Motor neuron (in vitro differentiated cells): ENCODE measurements around the gene DPH2. TPM values are rescaled to one million over a fixed set of nuclear protein-coding genes. Genes with fewer than 3 reads are reported as not detected.

Experiments used
- ATAC-seq, 8 experiments: fragments of 200-7000 bp; cut with Tn5 transposase; replicated peaks in 6 of 8; 2 replicates each; pipeline ENCODE4 v1.8.0; 2021; ENCODE audit warnings: mild to moderate bottlenecking in 8 of 8, moderate library complexity in 8 of 8
- H3K27ac ChIP-seq, 2 donors: fragments of 250-450 bp; sonication (Bioruptor Pico); 2 replicates each; pipeline ENCODE4 v1.9.0; 2021; ENCODE audit warnings: antibody characterized with exemption in 2 of 2, mild to moderate bottlenecking in 2 of 2, moderate library complexity in 1 of 2
- H3K4me1 ChIP-seq, 2 donors: fragments of 250-450 bp; sonication (Bioruptor Pico); replicated peaks in 1 of 2; 2 replicates each; pipeline ENCODE4 v1.6.1; 2021; ENCODE audit warnings: antibody characterized with exemption in 2 of 2, mild to moderate bottlenecking in 2 of 2, moderate library complexity in 1 of 2
- H3K4me3 ChIP-seq, 5 donors: fragments of 250-450 bp; sonication (Bioruptor Pico); 2 replicates each; pipeline ENCODE4 v1.9.0; 2021; ENCODE audit warnings: antibody characterized with exemption in 5 of 5, mild to moderate bottlenecking in 5 of 5, moderate library complexity in 4 of 5
- WGBS, 10 experiments: fragments of 450-650 bp; shearing (Covaris generic); methylation state at CpG; one replicate each; pipeline ENCODE4 v1.0.0; 2022; 5-methylcytosine and 5-hydroxymethylcytosine counted together
- in situ Hi-C, 9 experiments: fragments of 400-800 bp; cut with MboI; loops; one replicate each; pipeline ENCODE4 v1.15.0; 2021; ENCODE audit warnings: low sequenced_read_pairs in 9 of 9, low pct_unique_long_range_greater_than_20kb in 2 of 9; ENCODE audit not compliant: unreplicated experiment in 9 of 9
- total RNA-seq, 8 experiments: library from RNA; unstranded; fragments of 300-600 nt; gene quantifications; 2 replicates each; pipeline versions ENCODE4 v1.2.3 to v1.2.4, GENCODE V29; 2022

Gene DPH2
- total RNA-seq, 8 experiments from 2014 or later = 18.8 to 45.2 (median 36.7) TPM

DNA sequence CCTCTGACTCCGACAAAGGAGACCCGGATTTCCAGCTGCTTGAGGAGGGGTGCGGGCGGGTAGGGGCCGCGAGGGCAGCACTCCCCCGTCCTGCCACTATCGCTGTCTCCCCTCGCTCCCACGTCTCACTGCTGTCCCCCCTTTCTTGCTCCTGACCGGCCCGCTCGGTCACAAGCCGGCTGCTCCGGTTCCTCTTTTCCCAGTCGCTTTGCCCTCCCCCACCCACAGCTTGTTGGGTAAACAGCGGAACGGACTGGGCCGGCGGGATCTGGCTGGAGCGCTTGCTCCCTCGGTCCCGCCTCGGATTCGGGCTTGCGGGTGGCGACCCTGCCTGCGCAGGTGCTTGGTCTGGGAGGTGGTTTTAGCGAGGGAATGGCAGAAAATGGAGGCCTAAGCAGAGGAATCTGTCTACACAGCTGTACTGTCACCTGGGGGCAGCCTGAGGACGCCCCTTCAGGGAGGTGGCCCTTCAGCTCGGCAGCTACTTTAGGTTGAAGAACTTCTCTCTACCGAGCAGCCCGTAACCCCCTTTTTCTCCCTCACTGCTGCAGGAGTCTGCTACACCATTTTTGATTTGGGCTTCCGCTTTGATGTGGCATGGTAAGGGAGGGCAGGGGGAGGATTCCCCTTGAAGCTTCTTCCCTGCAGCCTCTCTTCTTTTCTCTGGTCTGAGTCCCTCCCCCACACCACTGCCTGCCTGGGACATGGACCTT, 5.6 kb downstream of the DPH2 start:
- Histone ChIP-seq H3K4me1 (peaks cover 33 to 45% of the 10 kb centered on the region in 2 donors), H3K4me3 (peak overlapping the region; percentile 69 to 92 (median 78)), H3K27ac (peak overlapping the region; percentile 82 to 88)
- 0 to 17% (median 5%) methylated on average over 1 to 26 of the region's 34 CpGs; no CpG with 5 or more reads in 3 of the 10 experiments for WGBS, 10 experiments
- peak in 2 of 8 experiments; percentile 2 to 7 for ATAC-seq
- in situ Hi-C loops = no loop called here

DNA sequence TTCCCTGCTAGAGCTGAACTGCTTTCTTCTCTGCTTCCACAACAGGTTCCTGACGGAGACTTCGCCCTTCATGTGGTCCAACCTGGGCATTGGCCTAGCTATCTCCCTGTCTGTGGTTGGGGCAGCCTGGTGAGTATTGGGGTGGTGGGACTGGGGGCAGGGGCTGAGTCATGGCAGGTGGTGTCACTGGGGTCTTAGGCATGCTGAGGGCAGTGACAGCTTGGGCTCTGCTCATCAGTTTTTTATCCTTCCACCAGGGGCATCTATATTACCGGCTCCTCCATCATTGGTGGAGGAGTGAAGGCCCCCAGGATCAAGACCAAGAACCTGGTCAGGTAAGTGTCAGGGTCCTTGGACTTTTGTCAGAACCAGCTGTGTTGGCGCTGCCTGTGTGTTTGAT, 6.2 kb downstream of the DPH2 start:
- WGBS, 10 experiments = 80 to 100% (median 95%) methylated on average over 1 to 3 of the region's 4 CpGs; no CpG with 5 or more reads in 6 of the 10 experiments
- Histone ChIP-seq H3K4me1 (peaks cover 31 to 45% of the 10 kb centered on the region in 2 donors), H3K4me3 (peak overlapping the region; percentile 69 to 92 (median 78)), H3K27ac (no peak overlapping the region)
- no peak for ATAC-seq
- in situ Hi-C loops = no loop called here

DNA sequence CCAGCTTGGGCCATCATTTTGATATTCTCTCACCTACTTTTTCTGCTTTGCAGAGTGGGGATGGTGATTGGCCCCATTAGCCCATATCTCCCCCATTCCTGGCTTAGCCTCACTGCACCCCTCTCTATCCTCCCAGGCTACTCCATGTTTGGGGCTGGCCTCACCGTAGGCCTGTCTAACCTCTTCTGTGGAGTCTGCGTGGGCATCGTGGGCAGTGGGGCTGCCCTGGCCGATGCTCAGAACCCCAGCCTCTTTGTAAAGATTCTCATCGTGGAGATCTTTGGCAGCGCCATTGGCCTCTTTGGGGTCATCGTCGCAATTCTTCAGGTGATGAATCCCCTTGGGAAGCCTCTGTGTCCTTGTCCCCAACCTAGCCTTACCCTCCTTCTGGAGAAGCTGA, 7.1 kb downstream of the DPH2 start:
- no peak for ATAC-seq
- H3K4me1 ChIP-seq = peaks cover 31 to 44% of the 10 kb centered on the region in 2 donors
- peak overlapping the region in 2 of 5 donors; percentile 80 to 92 for H3K4me3 ChIP-seq
- in situ Hi-C loops = no loop called here
- WGBS, 10 experiments = 60 to 100% (median 96%) methylated on average over 1 to 8 of the region's 8 CpGs; no CpG with 5 or more reads in 4 of the 10 experiments
- no peak overlapping the region for H3K27ac ChIP-seq

DNA sequence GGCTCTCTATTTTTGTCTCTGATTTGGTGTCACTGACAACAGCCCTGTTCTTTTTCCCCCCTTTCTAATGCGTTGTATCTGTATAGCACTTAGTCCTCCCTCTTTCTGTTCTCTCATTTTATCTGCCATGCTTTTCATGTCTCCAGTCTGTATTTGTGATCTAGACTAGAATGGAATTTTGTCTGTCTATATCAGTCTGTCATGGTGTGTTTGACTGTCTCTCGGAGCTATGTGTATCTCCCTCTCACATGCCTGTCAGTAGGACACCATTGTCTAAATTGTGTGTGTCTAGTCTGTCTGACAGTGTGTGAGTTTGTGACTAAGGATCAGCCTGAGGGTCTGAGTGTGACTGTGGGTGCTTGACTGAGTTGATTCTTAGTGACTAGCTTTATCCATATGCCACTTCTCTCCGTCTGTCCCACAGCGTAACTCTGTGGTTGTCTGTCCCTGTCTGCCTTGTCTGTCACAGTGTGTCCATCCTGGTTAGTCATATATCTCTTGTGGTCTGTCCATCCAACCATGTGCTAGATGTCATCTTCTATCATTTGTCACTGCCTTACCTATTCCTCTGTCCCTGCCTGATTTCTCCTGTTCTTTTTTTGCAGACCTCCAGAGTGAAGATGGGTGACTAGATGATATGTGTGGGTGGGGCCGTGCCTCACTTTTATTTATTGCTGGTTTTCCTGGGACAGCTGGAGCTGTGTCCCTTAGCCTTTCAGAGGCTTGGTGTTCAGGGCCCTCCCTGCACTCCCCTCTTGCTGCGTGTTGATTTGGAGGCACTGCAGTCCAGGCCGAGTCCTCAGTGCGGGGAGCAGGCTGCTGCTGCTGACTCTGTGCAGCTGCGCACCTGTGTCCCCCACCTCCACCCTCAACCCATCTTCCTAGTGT, 7.8 kb downstream of the DPH2 start:
- Histone ChIP-seq H3K4me3 (peak overlapping the region in 2 of 5 donors; percentile 3 to 90), H3K4me1 (peaks cover 31 to 44% of the 10 kb centered on the region in 2 donors), H3K27ac (no peak overlapping the region)
- WGBS, 10 experiments = 75 to 100% (median 95%) methylated on average over 1 to 9 of the region's 9 CpGs; no CpG with 5 or more reads in 1 of the 10 experiments
- ATAC-seq = no peak
- in situ Hi-C loops = no loop called here

DNA sequence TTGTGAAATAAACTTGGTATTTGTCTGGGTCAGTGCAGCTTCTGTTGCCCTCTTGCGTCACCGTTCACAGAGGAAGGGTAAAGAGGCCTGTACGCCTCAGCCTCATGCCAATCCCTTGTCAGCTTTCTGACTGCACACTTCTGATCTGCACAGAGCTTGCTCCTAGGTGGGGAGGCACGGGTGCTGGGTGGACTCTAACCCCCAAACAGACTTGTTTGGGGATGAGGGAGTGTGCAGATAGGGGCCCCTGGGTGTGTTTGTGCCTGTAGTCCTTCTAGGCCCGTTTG, 8.4 kb downstream of the DPH2 start:
- ATAC-seq = no peak
- 0 to 86% (median 37%) methylated on average over 1 to 4 of the region's 5 CpGs; no CpG with 5 or more reads in 6 of the 10 experiments for WGBS, 10 experiments
- in situ Hi-C loops = no loop called here
- Histone ChIP-seq H3K27ac (peak overlapping the region in 1 of 2 donors; percentile 78), H3K4me1 (peaks cover 31 to 44% of the 10 kb centered on the region in 2 donors), H3K4me3 (peak overlapping the region; percentile 54 to 90 (median 76))

DNA sequence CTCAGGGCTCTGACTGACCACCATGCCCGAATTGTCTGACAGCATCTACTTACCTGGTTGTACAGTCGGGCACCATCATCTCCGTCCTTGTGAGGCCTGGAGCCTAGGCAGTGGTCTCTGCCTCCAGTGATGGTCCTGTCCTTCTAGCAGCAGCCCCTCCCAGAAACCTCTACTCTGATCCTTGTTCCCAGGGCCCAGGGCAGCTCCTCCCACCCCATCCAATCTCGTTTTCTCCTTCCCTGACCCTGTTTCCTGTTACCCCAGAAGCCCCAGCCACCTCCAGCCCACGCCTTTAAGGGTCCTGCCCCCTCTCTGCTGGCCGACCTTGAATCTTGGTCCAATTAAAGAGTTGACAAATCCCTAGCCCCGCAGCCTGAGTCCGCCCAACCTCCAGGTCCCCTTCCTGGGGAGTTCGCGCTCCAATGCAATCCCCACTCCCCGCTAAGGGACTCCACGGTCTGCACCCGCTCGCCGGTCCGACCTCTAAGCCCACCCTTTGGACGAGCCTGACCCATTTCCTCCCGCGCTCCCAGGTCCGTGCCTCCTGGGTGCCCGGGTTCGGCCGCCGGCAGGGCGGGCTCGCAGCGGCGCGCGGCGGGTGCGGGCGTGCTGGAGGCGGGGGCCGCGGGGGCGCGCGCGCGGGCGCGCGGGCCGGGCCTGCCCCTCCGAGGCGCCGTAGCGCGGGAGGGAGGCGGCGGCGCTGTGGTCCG, 8.9 kb downstream of the DPH2 start, which contains the start of gene B4GALT2:
TSS of gene B4GALT2 (plus strand) at position 660 of the 710 bp plus-strand sequence. CDS start 1,951 bp downstream, outside the sequence.
- H3K27ac ChIP-seq = peak within 1 kb of the TSS; percentile 66 to 78
- H3K4me1 ChIP-seq = peaks cover 31 to 44% of the 10 kb centered on the region in 2 donors
- peak within 1 kb of the TSS; percentile 54 to 90 (median 76) for H3K4me3 ChIP-seq
- peak; percentile 0 to 33 (median 16) for ATAC-seq
- in situ Hi-C loops = no loop called here
- WGBS, 10 experiments = 0 to 16% (median 0%) methylated on average over 1 to 8 of the region's 54 CpGs; no CpG with 5 or more reads in 5 of the 10 experiments

DNA sequence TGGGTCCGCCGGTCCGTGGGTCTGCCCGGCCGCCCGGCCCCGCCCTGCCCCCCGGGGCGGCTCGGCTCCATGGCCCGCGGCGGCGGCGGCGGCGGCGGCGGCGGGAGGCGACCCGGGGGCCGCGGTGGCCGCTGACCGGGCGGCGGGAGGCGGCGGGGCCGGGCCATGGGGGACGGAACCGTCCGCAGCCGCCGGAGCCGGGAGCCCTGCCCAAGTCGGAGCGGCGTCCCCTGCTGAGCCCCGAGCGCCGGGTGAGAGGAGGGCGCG, 9.4 kb downstream of the DPH2 start:
- H3K27ac ChIP-seq = peak overlapping the region; percentile 66 to 78
- in situ Hi-C loops = no loop called here
- peaks cover 27 to 42% of the 10 kb centered on the region in 2 donors for H3K4me1 ChIP-seq

DNA sequence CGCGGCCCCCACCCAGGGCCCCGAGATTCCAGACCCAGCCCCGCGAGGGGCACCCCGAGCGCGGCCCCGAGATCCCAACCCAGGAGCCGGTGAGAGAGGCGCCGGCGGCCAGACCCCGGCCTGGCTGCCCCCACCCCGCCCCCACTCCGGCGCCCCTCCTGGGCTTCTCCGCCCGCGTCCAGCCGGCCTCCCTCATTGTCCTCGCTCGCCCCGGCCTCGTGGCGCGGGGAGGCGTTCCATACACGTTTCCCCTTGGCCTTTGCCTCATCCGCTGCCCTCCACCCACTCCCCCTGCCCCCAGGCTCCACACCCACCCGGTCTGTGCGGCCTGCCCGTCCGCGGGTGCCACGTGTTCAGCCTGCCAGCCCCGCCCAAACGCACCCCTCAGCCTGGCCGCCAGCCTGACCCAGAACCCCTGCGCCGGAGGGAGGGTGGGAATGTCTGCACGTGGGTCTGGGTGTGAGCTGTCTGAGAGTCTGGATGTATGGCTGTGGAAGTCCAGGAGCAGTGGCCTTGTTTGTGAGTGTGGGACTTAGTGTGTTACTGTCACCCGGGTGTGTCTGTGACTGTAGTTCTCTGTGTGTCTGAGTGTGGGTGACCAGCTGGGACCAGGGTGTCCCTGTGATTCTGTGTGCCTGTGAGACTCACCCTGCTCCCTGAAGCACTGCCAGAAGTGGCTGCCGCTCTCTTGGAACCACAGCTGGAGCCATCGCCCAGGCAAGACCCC, 9.9 kb downstream of the DPH2 start:
- ATAC-seq = peak; percentile 31 to 69 (median 58)
- Histone ChIP-seq H3K4me3 (peak overlapping the region; percentile 54 to 90 (median 76)), H3K27ac (peak overlapping the region; percentile 66 to 78), H3K4me1 (peaks cover 27 to 42% of the 10 kb centered on the region in 2 donors)
- in situ Hi-C loops = no loop called here
- 10 to 61% (median 60%) methylated on average over 1 to 2 of the region's 45 CpGs; no CpG with 5 or more reads in 7 of the 10 experiments for WGBS, 10 experiments

More for the DNA sequence above, 9.4 kb downstream of the DPH2 start:
- H3K4me3 ChIP-seq = peak overlapping the region; percentile 54 to 90 (median 76)
- ATAC-seq = peak in 2 of 8 experiments; percentile 2
- WGBS, 10 experiments = no CpG with 5 or more reads among the region's 45 CpGs

DNA sequence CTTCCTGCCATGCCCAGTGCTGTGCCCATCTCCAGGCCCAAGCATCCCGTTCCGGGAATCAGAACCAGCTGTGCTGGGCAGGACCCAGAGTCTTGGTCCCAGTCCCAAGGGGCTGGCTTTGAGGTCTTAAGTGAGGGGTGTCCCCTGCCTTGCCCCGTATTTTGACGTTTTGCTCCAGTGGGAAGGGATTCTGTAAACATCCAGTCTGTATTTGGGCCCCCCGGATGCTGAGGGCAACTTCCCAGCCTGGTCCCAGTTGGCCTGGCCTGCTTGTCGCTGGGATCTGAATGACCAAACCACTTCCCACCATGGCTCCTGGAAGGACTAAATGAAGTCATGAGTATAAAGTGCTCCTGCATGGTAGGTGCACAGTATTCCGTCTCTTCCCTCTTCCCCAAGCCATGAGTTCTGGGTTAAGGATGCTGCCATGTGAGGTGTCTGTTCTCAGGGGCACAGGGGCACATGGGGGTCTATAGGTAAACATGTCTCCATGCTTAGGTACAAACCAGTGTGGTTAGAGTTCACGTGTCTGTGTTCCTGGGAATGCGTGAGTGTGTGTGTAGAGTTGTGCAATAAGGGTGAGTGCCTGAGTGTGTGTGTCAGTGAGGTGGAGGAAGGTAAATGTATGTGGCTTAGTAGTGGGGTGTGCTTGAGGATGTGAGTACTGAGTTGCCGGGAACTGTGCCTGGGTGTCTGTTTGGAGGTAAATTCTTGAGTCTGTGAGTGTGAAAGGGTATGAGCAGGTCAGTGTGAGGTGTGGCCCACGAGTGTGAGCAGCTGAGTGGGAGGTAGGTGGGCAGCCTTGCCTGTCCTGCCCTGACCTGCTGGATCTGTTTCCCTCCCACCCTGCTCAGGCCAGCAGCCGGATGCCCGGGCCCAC, 10.7 kb downstream of the DPH2 start:
- peak overlapping the region in 1 of 2 donors; percentile 24 for H3K27ac ChIP-seq
- ATAC-seq = peak in 2 of 8 experiments; percentile 3 to 6
- H3K4me1 ChIP-seq = peaks cover 27 to 42% of the 10 kb centered on the region in 2 donors
- peak overlapping the region; percentile 54 to 90 (median 76) for H3K4me3 ChIP-seq
- in situ Hi-C loops = no loop called here
- 0 to 100% (median 74%) methylated on average over 1 to 8 of the region's 13 CpGs; no CpG with 5 or more reads in 2 of the 10 experiments for WGBS, 10 experiments

DNA sequence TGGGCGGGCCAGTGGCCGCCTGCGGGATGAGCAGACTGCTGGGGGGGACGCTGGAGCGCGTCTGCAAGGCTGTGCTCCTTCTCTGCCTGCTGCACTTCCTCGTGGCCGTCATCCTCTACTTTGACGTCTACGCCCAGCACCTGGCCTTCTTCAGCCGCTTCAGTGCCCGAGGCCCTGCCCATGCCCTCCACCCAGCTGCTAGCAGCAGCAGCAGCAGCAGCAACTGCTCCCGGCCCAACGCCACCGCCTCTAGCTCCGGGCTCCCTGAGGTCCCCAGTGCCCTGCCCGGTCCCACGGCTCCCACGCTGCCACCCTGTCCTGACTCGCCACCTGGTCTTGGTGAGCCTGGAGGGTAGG, 11.3 kb downstream of the DPH2 start:
- in situ Hi-C loops = no loop called here
- WGBS, 10 experiments = 88 to 100% (median 94%) methylated on average over 4 to 12 of the region's 20 CpGs; no CpG with 5 or more reads in 6 of the 10 experiments

DNA sequence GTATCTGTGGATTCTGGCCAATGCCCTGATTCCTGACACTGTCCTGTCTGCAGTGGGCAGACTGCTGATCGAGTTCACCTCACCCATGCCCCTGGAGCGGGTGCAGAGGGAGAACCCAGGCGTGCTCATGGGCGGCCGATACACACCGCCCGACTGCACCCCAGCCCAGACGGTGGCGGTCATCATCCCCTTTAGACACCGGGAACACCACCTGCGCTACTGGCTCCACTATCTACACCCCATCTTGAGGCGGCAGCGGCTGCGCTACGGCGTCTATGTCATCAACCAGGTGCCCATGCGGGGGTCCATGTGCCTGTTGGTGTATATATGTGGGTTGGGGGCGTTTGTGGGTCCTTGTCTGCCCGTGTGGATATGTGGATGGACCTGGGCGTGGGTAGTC, 11.8 kb downstream of the DPH2 start:
- H3K27ac ChIP-seq = no peak overlapping the region
- 93 to 100% (median 99%) methylated on average over 1 to 8 of the region's 20 CpGs; no CpG with 5 or more reads in 4 of the 10 experiments for WGBS, 10 experiments
- peaks cover 19 to 31% of the 10 kb centered on the region in 2 donors for H3K4me1 ChIP-seq
- H3K4me3 ChIP-seq = no peak overlapping the region
- in situ Hi-C loops = no loop called here
- ATAC-seq = no peak

More for the DNA sequence above, 11.3 kb downstream of the DPH2 start:
- no peak overlapping the region for H3K4me3 ChIP-seq
- peak in 2 of 8 experiments; percentile 56 to 71 for ATAC-seq
- H3K27ac ChIP-seq = no peak overlapping the region
- H3K4me1 ChIP-seq = peaks cover 22 to 36% of the 10 kb centered on the region in 2 donors
